Measurements from ENCODE around the gene TMOD2. TPM values are rescaled to one million over a fixed set of nuclear protein-coding genes. Genes with fewer than 3 reads are reported as not detected.

The TMOD2 gene
- total RNA-seq, 2 experiments from 2014 or later, result 5.6 to 6.9 TPM

DNA sequence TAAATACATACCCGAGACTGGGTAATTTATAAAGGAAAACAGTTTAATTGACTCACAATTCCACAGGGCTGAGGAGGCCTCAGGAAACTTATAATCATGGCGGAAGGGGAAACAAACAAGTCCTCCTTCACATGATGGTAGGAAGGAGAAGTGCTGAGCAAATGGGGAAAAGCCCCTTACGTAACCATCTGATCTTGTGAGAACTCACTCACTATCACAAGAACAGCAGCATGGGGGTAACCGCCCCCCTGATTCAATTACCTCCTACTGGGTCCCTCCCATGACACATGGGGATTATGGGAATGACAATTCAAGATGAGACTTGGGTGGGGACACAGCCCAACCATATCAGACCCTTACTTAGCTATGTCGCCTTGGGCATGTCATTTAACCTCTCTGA is 42.4 kb upstream of the TMOD2 start:
- ATAC-seq (ENCODE audit: poor library complexity), result no peak
- ChIA-PET CTCF (no interaction called here), POLR2A (interaction anchor here (1.2 kb wide), 1 partner anchor 29 kb away, joined by 3 read pairs; the partner anchor contains the start of gene LYSMD2)
- Mint-ChIP-seq H3K4me1 (ENCODE audit: low read depth) (no peaks in the 10 kb centered on the region), H3K9me3 (no peaks in the 10 kb centered on the region), H3K27ac (no peak overlapping the region), H3K4me3 (no peak overlapping the region), H3K36me3 (ENCODE audit: low read depth) (no peaks in the 10 kb centered on the region), H3K27me3 (peaks cover 7% of the 10 kb centered on the region)
- TF ChIP-seq, protein P1, sequence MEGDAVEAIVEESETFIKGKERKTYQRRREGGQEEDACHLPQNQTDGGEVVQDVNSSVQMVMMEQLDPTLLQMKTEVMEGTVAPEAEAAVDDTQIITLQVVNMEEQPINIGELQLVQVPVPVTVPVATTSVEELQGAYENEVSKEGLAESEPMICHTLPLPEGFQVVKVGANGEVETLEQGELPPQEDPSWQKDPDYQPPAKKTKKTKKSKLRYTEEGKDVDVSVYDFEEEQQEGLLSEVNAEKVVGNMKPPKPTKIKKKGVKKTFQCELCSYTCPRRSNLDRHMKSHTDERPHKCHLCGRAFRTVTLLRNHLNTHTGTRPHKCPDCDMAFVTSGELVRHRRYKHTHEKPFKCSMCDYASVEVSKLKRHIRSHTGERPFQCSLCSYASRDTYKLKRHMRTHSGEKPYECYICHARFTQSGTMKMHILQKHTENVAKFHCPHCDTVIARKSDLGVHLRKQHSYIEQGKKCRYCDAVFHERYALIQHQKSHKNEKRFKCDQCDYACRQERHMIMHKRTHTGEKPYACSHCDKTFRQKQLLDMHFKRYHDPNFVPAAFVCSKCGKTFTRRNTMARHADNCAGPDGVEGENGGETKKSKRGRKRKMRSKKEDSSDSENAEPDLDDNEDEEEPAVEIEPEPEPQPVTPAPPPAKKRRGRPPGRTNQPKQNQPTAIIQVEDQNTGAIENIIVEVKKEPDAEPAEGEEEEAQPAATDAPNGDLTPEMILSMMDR (IDR thresholded peaks at IDR 0.05), result no peak
- Histone ChIP-seq H3K36me3 (ENCODE audit: insufficient read depth, low read length) (no peaks in the 10 kb centered on the region), H3K4me3 (ENCODE audit: low read length) (no peak overlapping the region), H3K4me1 (ENCODE audit: insufficient read depth, low read length) (no peaks in the 10 kb centered on the region), H3K27ac (ENCODE audit: low read depth in 1 of 2, low read length in 2 of 2) (no peak overlapping the region), H3K9me3 (ENCODE audit: control insufficient read depth in 1 of 2, insufficient read depth in 1 of 2, low read length in 2 of 2) (no peaks in the 10 kb centered on the region), H3K27me3 (ENCODE audit: control insufficient read depth in 1 of 2, insufficient read depth in 2 of 2, low read length in 2 of 2) (no peaks in the 10 kb centered on the region)
- peak in 2 of 14 experiments; percentile 10 to 31 for DNase-seq
- intact Hi-C loops (cut with DNase I, micrococcal nuclease), result no loop called here

DNA sequence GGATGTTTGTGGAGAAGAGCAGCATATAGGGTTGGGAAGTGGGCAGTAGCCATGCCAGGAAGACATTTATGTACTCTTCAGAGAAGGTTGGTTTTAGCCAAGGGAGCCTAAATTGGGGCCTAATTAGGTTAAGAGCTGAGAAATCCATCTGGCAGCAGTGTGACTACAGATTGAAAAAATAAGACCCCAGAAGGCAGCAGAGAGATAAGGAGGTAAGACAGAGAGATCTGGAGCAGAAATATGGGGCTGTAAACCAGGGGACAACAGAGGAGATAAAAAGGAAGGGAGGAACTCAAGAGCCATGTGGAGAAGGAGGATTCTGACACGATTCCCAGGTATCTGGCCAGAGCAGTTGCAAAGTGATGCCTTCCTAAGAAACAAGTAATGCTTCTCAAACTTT is 37.2 kb upstream of the TMOD2 start:
- ChIA-PET POLR2A (no interaction called here), CTCF (no interaction called here)
- no peak overlapping the region for H3K4me3 Mint-ChIP-seq
- no peaks in the 10 kb centered on the region for H3K27me3 Mint-ChIP-seq
- H3K9me3 Mint-ChIP-seq, result no peaks in the 10 kb centered on the region
- no peaks in the 10 kb centered on the region for H3K27me3 ChIP-seq (ENCODE audit: control insufficient read depth in 1 of 2, insufficient read depth in 2 of 2, low read length in 2 of 2)
- H3K4me1 ChIP-seq (ENCODE audit: insufficient read depth, low read length), result no peaks in the 10 kb centered on the region
- intact Hi-C loops (cut with DNase I, micrococcal nuclease), result loop anchor here in 1 of 2 experiments (5.0 kb wide), 1 partner anchor 57 kb away; no protein-coding TSS in a partner anchor
- H3K36me3 Mint-ChIP-seq (ENCODE audit: low read depth), result no peaks in the 10 kb centered on the region
- ATAC-seq (ENCODE audit: poor library complexity) (no peak), DNase-seq (no peak)
- no peak overlapping the region for H3K27ac Mint-ChIP-seq
- no peak overlapping the region for H3K27ac ChIP-seq (ENCODE audit: low read depth in 1 of 2, low read length in 2 of 2)
- H3K4me3 ChIP-seq (ENCODE audit: low read length), result no peak overlapping the region
- no peaks in the 10 kb centered on the region for H3K4me1 Mint-ChIP-seq (ENCODE audit: low read depth)
- no peaks in the 10 kb centered on the region for H3K36me3 ChIP-seq (ENCODE audit: insufficient read depth, low read length)
- H3K9me3 ChIP-seq (ENCODE audit: control insufficient read depth in 1 of 2, insufficient read depth in 1 of 2, low read length in 2 of 2), result no peaks in the 10 kb centered on the region
- TF ChIP-seq, protein P1 (IDR thresholded peaks at IDR 0.05), result no peak

DNA sequence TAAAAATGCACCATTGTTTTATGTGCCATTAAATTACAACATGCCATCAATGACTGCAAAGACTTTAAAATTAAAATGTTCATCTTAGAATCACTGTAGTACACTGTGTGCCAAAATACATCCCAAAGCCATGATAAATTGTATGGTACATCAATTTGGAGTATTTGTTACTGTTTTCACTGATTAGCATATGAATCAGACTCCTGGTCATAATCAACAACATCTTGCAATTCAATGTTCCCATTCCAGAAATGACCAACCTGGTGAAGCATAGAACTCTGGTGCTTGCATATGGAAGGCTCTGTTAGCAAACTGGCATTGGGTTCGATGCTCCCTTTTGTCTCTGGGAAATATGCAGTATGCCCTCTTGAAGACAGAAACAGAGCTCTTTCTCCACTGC is 36.5 kb upstream of the TMOD2 start:
- Histone ChIP-seq H3K27ac (ENCODE audit: low read depth in 1 of 2, low read length in 2 of 2) (no peak overlapping the region), H3K36me3 (ENCODE audit: insufficient read depth, low read length) (no peaks in the 10 kb centered on the region), H3K9me3 (ENCODE audit: control insufficient read depth in 1 of 2, insufficient read depth in 1 of 2, low read length in 2 of 2) (no peaks in the 10 kb centered on the region), H3K4me3 (ENCODE audit: low read length) (no peak overlapping the region), H3K4me1 (ENCODE audit: insufficient read depth, low read length) (no peaks in the 10 kb centered on the region), H3K27me3 (ENCODE audit: control insufficient read depth in 1 of 2, insufficient read depth in 2 of 2, low read length in 2 of 2) (no peaks in the 10 kb centered on the region)
- ChIA-PET POLR2A (no interaction called here), CTCF (no interaction called here)
- Mint-ChIP-seq H3K4me1 (ENCODE audit: low read depth) (no peaks in the 10 kb centered on the region), H3K27ac (no peak overlapping the region), H3K9me3 (no peaks in the 10 kb centered on the region), H3K36me3 (ENCODE audit: low read depth) (peaks cover 1% of the 10 kb centered on the region), H3K27me3 (no peaks in the 10 kb centered on the region), H3K4me3 (no peak overlapping the region)
- TF ChIP-seq, protein P1 (IDR thresholded peaks at IDR 0.05), result no peak
- no peak for DNase-seq
- intact Hi-C loops (cut with DNase I, micrococcal nuclease), result loop anchor here in 1 of 2 experiments (5.0 kb wide), 1 partner anchor 58 kb away; no protein-coding TSS in a partner anchor
- no peak for ATAC-seq (ENCODE audit: poor library complexity)

Data from CD4-positive, alpha-beta T cell (primary cell).